HG03108 (cell line): ENCODE data around the gene SNAP91.
"Not testable (repeated sequence)": the region's sequence is repeated elsewhere in the genome, so short reads cannot be mapped to it uniquely, and the experiment has no call there.

Experiments used
- ATAC-seq: cut with Tn5 transposase; IDR thresholded peaks from one replicate; pipeline ENCODE4 v1.9.1; 2021; ENCODE audit warnings: moderate library complexity; ENCODE audit not compliant: unreplicated experiment

SNAP91 gene

DNA sequence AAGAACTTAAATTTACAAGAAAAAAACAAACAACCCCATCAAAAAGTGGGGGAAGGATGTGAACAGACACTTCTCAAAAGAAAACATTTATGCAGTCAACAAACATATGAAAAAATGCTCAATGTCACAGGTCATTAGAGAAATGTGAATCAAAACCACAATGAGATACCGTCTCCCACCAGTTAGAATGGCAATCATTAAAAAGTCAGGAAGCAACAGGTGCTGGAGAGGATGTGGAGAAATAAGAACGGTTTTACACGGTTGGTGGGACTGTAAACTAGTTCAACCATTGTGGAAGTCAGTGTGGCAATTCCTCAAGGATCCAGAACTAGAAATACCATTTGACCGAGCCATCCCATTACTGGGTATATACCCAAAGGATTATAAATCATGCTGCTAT, 157.2 kb downstream of the SNAP91 start:
- not testable (repeated sequence) for ATAC-seq

DNA sequence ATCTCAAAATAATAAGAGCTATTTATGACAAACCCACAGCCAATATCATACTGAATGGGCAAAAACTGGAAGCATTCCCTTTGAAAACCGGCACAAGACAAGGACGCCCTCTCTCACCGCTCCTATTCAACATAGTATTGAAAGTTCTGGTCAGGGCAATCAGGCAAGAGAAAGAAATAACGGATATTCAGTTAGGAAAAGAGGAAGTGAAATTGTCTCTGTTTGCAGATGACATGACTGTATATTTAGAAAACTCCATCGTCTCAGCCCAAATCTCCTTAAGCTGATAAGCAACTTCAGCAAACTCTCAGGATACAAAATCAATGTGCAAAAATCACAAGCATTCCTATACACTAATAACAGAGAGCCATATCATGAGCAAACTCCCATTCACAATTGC, 158.4 kb downstream of the SNAP91 start:
- not testable (repeated sequence) for ATAC-seq

DNA sequence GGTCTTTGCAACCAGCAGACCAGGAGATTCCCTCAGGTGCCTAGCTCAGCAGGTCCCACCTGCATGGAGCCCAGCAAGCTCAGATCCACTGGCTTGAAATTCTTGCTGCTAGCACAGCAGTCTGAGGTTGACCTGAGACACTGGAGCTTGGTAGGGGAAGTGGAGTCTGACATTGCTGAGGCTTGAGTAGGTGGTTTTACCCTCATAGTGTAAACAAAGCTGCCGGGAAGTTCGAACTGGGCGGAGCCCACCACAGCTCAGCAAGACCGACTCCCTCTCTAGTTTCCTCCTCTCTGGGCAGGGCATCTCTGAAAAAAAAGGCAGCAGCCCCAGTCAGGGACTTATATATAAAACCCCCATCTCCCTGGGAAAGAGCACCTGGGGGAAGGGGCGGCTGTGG, 162.3 kb downstream of the SNAP91 start:
- no peak for ATAC-seq

DNA sequence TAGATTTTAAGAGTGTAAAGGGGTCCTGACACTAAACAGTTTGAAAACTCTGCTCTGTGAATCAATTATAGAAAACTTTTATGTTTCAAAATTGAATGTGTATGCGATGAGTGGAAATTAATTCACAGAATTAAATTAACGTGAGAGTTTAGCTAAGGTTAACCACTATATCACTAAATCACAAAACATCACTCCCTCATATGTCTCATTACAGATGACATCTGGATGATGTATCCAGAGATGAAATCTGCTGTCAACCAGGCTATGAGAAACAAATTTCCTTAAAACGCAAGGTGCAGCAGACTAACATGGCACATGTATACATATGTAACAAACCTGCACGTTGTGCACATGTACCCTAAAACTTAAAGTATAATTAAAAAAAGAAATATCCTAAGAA, 169.2 kb downstream of the SNAP91 start:
- no peak for ATAC-seq

DNA sequence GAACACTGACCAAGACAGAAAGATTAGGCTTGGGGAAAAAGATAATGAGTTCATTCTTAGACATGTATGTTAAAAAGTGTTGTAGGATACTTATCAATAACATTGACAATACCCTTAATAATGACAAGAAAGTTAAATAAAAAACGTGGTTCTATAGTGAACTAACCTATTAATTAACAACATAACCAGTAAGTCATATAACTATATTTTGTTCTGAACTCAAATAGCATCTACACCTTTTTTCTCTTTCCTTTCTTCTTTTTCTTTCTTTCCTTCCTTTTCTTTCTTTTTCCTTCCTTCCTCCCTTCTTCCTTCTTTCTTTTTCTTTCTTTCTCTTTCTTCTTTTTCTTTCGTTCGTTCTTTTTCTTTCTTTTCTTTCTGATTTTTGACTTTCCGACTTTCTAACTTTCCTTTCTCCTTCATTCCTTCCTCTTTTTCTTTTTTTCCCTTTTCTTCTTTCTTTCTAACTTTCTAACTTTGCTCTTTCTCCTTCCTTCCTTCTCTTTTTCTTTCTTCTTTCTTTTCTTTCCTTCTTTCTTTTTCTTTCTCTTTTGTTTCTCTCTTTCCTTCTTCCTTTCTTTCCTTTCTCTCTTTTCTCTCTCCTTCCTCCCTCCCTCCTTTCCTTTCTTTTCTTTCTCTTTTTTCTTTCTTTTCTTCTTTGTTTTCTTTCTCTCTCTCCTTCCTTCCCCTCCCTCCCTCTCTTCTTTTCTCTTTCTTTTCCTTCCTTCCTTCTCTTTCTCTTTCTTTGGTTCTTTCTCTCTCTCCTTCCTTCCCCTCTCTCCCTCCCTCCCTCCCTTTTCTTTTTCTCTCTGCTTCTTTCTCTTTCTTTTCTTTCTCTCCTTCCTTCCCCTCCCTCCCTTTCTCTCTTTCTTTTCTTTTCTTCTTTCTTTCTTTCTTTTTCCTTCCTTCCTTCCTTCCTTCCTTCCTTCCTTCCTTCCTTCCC, 172.0 kb downstream of the SNAP91 start:
- no peak for ATAC-seq

DNA sequence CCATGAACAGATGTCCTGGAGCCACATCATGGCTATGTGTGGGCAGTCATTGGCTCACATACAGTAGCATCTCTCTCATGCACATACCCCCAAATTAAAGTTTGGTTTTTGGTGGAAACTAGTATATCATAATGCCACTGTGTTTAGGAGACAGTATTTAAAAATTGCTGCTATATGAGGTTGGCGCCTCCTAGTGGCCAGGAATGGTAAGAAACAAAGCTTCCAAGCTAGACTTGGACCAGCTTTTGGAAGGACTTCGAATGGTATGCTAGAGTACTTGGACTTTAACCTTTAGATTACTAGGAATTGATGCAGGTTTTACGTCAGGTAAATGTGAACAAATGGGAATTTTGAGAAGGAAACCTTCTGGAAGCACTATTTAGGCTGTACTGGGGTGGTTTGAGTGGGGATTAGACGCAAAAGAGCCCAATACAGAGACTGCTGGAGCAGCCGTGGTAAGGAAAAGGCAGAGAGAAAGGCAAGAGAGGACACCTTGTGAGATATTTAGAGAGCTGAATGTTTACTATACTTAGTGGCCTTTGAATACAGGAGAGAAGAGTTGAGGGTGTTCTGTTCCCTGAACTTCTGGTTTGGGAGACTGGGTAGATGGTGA, 172.8 kb downstream of the SNAP91 start:
- ATAC-seq, result no peak

DNA sequence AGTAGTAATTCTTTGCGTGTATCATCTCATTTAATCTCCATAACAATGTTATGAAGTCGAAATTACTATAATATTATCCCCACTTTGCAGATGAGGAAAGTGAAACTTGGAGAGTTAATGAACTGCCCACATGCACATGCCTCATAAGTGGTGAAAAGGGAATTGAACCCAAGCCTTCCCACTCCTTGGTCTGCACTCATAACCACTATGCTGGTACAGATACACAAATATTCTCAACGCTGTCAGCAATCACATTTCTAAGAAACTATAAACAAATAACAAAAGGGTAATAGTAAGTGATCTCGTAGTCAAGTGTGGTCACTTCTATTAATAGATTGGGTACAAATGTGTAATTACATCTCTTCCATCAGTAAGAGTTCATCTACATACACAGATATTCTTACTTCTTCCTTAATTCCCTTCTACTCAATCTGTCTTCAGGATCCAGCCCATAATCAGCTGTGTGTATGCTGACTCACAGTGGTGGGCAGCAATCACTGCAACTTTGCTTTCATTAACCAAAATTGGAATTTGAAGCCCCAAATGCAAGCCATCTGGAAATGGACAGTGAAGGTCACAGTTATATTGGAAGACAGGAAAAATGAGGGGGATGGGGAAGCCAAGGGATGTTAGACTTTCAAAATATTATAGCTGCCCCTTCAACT, 190.0 kb downstream of the SNAP91 start:
- no peak for ATAC-seq

DNA sequence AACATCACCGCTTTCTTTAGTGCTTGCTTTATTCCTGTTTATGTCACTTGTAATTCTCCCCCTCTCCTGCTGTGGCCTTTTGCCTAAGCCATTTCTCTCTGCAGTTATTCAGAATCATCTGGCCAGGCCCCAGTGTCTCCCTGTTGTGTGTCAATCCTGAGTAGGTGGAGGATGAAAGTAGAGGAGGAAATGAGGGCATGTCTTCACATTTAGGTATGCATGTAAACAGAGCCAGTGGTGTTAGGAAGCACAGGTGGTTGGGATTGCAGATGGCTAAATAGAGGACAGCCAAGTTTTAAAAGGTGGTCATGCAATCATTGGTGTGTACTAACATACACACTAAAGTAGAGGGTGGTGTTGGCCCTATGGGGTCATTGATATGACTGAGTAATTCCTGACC, 191.4 kb downstream of the SNAP91 start:
- no peak for ATAC-seq

DNA sequence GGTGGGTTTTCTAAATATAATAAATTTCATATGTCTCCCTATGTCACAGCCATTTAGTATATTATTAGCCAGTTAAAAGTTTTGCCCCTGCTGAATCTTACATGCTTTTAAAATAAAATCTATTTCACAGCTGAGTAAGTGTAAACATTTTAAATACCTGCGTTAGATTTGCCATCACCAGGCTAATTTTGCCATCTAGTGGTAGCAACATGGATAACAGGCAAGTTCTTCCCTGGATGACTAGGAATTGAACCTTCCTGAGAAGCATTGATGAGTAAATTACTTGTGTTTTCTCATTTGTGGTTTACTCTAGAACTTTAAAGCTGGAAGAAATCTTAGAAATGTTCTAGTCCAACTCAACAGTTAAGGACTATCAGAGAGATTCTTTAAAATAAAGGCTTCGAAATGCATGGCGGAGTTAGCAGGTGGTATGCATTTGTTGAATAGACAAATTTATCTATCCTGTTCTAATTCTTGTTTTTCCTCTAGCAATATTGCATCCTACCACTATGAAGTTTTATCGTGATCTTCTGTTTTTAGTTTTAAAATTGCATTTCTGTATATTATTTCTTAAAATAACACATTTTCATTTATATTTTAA, 193.9 kb downstream of the SNAP91 start:
- no peak for ATAC-seq

DNA sequence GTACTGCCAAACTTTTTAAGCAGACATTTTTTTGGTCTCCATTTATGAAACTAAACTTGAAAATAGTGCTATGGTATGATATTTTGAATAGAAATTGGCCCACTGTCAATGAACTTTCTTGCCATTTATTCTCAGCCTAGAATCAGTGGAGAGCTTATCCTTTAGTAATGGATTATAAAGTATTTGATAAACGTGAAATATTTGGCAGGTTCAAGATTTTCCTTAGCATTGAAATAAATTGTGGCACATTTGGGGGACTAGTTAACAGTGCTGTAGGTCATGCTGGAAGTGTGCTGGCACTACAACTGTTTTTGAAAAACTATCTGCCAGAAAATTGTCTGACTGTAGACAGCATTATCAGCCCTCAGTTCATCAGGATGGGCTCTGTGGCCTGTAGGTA, 194.4 kb downstream of the SNAP91 start:
- no peak for ATAC-seq

DNA sequence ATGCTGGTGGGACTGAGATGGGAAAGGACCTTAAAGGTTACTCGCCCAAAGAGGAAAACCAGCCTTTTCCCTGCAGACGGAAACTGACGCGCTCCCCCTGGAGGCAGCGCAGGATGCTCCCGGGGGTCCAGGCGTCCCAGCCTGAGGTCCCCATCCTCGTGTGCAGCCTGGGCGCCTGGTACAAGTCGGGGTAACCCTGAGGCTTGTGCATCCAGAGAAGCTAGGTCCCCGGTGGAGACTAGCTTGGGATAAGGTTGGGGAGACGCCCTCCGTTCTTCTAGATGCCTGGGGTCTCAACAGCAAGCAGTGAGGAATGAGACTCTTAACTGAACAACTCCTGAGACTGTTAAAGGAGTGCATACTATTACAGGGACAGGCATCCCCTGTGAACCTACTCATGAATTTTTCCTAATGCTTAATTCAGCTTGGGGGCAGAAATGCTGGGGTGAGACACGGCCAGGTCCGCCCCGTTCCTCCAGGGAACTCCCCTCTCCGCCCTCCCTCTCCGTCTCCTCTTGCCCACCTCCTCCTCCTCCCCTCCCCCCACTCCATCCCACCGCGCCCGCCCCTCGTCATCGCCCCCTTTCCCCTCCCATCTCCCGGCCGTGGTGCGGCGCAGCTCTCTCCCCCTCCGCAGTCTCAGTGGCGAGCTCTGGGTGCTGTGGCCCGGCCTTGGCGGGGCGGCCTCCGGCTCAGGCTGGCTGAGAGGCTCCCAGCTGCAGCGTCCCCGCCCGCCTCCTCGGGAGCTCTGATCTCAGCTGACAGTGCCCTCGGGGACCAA, 196.8 kb downstream of the SNAP91 start, which contains the start of gene PRSS35:
TSS of gene PRSS35 (plus strand) at position 634 of the 781 bp plus-strand sequence. CDS start 10,908 bp downstream, outside the sequence.
- ATAC-seq, result no peak

DNA sequence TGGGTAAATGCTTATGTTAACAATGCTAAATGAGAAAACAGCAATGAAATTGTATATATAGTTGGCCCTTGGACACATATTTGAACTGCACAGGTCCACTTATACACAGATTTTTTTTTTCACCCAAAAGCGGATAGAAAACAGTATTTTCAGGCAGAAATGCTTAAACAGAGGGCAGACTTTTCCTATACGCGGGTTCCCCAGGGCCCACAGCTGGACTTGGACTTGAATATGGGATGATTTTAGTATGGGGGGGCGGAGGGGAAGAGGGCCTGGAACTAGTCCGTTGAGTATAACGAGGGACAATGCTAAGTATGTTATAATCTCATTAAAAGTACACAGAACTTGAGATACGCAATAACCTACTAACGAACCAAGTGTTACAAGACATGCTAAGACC, 197.6 kb downstream of the SNAP91 start:
- ATAC-seq, result no peak

DNA sequence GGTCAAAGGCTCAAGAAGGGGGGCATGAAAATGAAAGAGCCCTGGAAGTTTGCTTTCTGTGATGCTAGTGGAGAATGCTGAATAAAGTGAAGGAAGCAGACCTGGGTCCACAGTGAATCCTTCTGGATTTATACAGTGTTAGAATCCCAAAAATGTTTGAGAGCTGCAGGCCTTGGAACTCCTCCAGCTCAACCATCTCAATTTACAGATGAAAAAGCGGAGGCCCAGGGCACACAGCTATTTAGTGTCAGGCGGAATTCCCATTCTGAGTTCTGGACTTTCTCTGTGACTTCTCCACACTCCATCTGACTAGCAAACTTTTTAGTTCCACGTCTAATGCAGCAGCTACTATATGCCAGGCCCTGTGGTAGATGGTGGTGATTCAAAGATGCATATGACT, 198.1 kb downstream of the SNAP91 start:
- no peak for ATAC-seq

DNA sequence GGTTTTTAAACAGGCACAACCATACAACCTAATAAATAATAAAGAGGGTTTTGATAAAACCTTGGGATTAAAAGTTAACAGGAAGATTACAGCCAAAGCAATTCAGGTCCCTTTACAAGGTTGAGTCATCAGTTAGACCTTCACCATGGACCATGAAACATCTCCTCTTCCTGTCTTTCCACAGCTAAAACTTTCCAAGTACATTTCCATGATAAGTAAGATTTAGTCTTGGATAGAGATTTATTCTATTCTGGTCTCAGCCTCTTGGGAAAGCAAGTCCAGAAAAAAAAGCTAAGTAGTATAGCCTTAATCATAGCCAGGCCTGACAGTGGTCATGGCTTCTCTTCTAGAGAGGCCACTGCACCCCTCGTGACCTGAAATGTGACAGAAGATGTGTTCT, 199.5 kb downstream of the SNAP91 start:
- ATAC-seq, result no peak

DNA sequence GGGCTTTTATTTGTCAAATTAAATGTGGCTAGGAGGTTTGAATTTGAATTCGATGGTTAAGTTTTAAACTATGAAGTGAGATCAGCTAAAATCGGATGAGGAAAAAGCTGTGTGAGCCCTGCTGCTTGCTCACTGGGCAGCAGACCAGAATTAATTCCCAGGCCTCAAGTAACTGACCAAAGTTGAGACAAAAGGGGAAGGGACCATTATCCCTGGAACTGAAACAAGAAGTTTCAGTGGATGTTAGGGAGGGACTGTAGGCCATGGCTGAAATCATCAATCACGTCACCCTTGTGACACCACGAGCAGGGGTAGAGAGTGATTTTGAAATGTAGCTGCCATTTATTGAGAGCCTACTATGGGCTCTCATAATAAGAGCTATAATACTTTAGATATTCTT, 203.5 kb downstream of the SNAP91 start:
- ATAC-seq, result no peak
